ENCODE measurements around the gene INTS7. TPM values are rescaled to one million over a fixed set of nuclear protein-coding genes. Genes with fewer than 3 reads are reported as not detected.
"Not testable (repeated sequence)": the region's sequence is repeated elsewhere in the genome, so short reads cannot be mapped to it uniquely, and the experiment has no call there.

The INTS7 gene
- total and polyA plus RNA-seq, 12 donors, result 6.3 to 24.5 (median 12.2) TPM

GRCh38 chr1:211959680-211960079 lies 75.7 kb downstream of the INTS7 start:
- TF ChIP-seq POLR2A (IDR thresholded peaks at IDR 0.05) (no peak), CTCF (IDR thresholded peaks at IDR 0.05) (no peak)
- no peak overlapping the region for H3K4me3 ChIP-seq
- H3K36me3 ChIP-seq (replicated peaks in 1 of 2), result peaks cover 0 to 6% of the 10 kb centered on the region in 2 donors
- WGBS, 4 donors, result 97 to 100% (median 99%) methylated on average over 1 to 11 of the region's 11 CpGs
- no peak for DNase-seq
- no peak overlapping the region for H3K27ac ChIP-seq
- no peaks in the 10 kb centered on the region for H3K4me1 ChIP-seq (replicated peaks in 1 of 2)
- H3K9me3 ChIP-seq (replicated peaks in 1 of 3), result no peaks in the 10 kb centered on the region
- intact Hi-C loops (cut with DNase I), result no loop called here
- no peaks in the 10 kb centered on the region for H3K27me3 ChIP-seq

DNA sequence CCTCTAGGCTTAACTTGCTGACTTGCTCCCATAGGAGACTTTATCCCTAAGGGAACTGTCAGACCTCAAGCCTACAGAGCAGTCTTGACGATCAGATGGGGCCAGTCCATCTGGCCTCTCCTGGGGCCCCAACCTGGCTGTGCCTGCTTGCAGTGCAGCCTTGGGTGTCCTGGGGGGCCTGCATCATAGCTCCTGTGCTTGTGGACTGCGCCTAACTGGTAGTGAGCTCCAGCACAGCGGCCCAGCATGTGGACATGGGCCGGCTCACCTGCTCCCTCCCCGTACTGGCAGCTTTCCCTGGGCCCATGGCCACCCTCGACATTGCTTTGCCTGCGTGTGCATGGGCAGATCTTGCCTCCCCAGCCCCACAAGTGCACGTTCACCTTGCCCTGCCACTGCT lies 76.1 kb downstream of the INTS7 start:
- H3K27ac ChIP-seq, result no peak overlapping the region
- H3K9me3 ChIP-seq (replicated peaks in 1 of 3), result no peaks in the 10 kb centered on the region
- WGBS, 4 donors, result 95 to 100% (median 99%) methylated on average over 4 to 8 of the region's 8 CpGs
- no peak for TF ChIP-seq CTCF (IDR thresholded peaks at IDR 0.05)
- no peak for TF ChIP-seq POLR2A (IDR thresholded peaks at IDR 0.05)
- no peaks in the 10 kb centered on the region for H3K27me3 ChIP-seq
- H3K4me3 ChIP-seq, result no peak overlapping the region
- peaks cover 0 to 6% of the 10 kb centered on the region in 2 donors for H3K36me3 ChIP-seq (replicated peaks in 1 of 2)
- no peaks in the 10 kb centered on the region for H3K4me1 ChIP-seq (replicated peaks in 1 of 2)
- no peak for DNase-seq
- intact Hi-C loops (cut with DNase I), result no loop called here

GRCh38 chr1:211954028-211954427 lies 81.3 kb downstream of the INTS7 start:
- H3K27me3 ChIP-seq; H3K4me3 ChIP-seq; H3K27ac ChIP-seq; H3K4me1 ChIP-seq (replicated peaks in 1 of 2); H3K9me3 ChIP-seq (replicated peaks in 1 of 3); intact Hi-C loops (cut with DNase I); DNase-seq; H3K36me3 ChIP-seq (replicated peaks in 1 of 2): not testable (repeated sequence)
- 100% methylated on average over 2 of the region's 2 CpGs; no CpG with 5 or more reads in 2 of the 4 donors for WGBS, 4 donors

GRCh38 chr1:211953543-211953942 lies 81.8 kb downstream of the INTS7 start:
- H3K9me3 ChIP-seq (replicated peaks in 1 of 3); intact Hi-C loops (cut with DNase I); H3K36me3 ChIP-seq (replicated peaks in 1 of 2); H3K27ac ChIP-seq; H3K27me3 ChIP-seq; H3K4me1 ChIP-seq (replicated peaks in 1 of 2); DNase-seq; H3K4me3 ChIP-seq: not testable (repeated sequence)
- 75 to 100% (median 97%) methylated on average over 1 to 3 of the region's 4 CpGs; no CpG with 5 or more reads in 1 of the 4 donors for WGBS, 4 donors

DNA sequence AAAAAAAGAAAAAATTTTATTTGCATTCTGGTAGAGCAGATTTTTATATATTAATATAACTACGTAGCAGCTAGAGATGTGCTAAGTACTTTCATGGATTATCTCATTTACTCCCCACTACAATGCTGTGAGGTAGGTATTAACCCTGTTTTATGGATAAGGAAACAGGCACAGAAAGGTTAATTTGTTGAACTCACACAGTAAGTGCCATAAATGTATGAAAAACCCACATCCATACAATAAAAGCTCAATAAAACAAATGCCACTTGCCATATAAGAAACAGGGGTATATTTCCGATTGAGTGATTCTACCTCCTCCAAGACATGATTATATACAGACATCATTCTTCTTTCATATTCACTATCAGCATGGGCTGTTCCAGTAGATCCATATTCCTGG lies 83.1 kb downstream of the INTS7 start:
- intact Hi-C loops (cut with DNase I), result no loop called here
- no peaks in the 10 kb centered on the region for H3K4me1 ChIP-seq (replicated peaks in 1 of 2)
- TF ChIP-seq POLR2A (IDR thresholded peaks at IDR 0.05), result no peak
- TF ChIP-seq CTCF (IDR thresholded peaks at IDR 0.05), result no peak
- 90 to 99% (median 97%) methylated on average over 2 of the region's 2 CpGs for WGBS, 4 donors
- no peaks in the 10 kb centered on the region for H3K36me3 ChIP-seq (replicated peaks in 1 of 2)
- no peak overlapping the region for H3K4me3 ChIP-seq
- H3K9me3 ChIP-seq (replicated peaks in 1 of 3), result no peaks in the 10 kb centered on the region
- H3K27me3 ChIP-seq, result no peaks in the 10 kb centered on the region
- no peak overlapping the region for H3K27ac ChIP-seq
- DNase-seq, result no peak

Data from adrenal gland (tissue), 12 donors.